Measurements from ENCODE around the gene ACOXL. TPM values are rescaled to one million over a fixed set of nuclear protein-coding genes. Genes with fewer than 3 reads are reported as not detected.
A peak's percentile ranks its signal among the peaks of the same experiment; 100 is the strongest.

Gene ACOXL
- total RNA-seq, 1 donor from 2014 or later: 0.58 TPM

DNA sequence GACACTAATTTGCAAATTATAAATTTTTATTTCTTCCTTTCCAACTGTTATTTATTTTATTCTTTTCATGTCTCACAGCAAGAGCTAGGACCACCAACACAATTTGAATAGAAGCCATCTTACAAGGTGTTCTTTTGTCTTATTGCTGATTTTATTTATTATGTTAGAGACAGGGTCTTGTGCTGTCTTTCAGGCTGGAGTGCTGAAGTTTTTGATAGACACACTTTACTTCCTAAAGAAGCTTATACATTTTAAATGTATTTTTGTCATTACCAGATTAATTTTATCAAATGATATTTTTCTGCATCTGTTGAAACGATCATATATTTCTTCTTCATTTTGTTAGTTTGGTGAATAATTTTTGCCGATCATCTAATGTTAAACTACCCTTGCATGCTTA is 258.1 kb downstream of the ACOXL start:
- no peaks in the 10 kb centered on the region for H3K36me3 ChIP-seq (ENCODE audit: control insufficient read depth, insufficient read depth, low read length)
- no peak for DNase-seq (ENCODE audit: low read depth)
- TF ChIP-seq, protein P1, sequence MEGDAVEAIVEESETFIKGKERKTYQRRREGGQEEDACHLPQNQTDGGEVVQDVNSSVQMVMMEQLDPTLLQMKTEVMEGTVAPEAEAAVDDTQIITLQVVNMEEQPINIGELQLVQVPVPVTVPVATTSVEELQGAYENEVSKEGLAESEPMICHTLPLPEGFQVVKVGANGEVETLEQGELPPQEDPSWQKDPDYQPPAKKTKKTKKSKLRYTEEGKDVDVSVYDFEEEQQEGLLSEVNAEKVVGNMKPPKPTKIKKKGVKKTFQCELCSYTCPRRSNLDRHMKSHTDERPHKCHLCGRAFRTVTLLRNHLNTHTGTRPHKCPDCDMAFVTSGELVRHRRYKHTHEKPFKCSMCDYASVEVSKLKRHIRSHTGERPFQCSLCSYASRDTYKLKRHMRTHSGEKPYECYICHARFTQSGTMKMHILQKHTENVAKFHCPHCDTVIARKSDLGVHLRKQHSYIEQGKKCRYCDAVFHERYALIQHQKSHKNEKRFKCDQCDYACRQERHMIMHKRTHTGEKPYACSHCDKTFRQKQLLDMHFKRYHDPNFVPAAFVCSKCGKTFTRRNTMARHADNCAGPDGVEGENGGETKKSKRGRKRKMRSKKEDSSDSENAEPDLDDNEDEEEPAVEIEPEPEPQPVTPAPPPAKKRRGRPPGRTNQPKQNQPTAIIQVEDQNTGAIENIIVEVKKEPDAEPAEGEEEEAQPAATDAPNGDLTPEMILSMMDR (IDR thresholded peaks at IDR 0.05; ENCODE audit: insufficient read depth, low read length, poor library complexity, severe bottlenecking): no peak
- peaks cover 2% of the 10 kb centered on the region for H3K27me3 ChIP-seq (ENCODE audit: control insufficient read depth, insufficient read depth, low read length)
- H3K4me3 ChIP-seq (ENCODE audit: low read depth, low read length): no peak overlapping the region

DNA sequence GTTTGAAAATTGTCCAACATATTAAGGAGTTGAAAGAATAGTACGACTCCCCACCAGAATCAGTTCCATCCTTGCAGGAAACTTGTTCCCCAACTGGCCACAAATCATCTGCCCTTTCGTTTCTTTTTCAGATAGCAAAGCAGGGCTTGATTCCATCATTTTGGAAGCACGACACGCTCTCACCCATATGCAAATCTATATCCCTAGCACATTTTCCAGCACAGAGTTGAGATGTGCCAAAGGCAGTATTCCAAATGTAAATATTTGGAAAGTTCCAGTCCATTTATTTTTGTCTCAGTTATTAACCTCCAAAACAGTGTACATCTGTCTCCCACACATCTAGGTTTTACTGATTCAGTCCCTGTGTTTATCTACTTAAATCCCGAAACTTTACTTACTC is 259.5 kb downstream of the ACOXL start:
- Histone ChIP-seq H3K36me3 (ENCODE audit: control insufficient read depth, insufficient read depth, low read length) (no peaks in the 10 kb centered on the region), H3K4me3 (ENCODE audit: low read depth, low read length) (no peak overlapping the region), H3K27me3 (ENCODE audit: control insufficient read depth, insufficient read depth, low read length) (no peaks in the 10 kb centered on the region)
- no peak for DNase-seq (ENCODE audit: low read depth)
- TF ChIP-seq, protein P1 (IDR thresholded peaks at IDR 0.05; ENCODE audit: insufficient read depth, low read length, poor library complexity, severe bottlenecking): no peak

GRCh38 chr2:110992886-110993285 is 260.5 kb downstream of the ACOXL start:
- TF ChIP-seq, protein P1 (IDR thresholded peaks at IDR 0.05; ENCODE audit: insufficient read depth, low read length, poor library complexity, severe bottlenecking): no peak
- H3K27me3 ChIP-seq (ENCODE audit: control insufficient read depth, insufficient read depth, low read length): no peaks in the 10 kb centered on the region
- H3K36me3 ChIP-seq (ENCODE audit: control insufficient read depth, insufficient read depth, low read length): no peaks in the 10 kb centered on the region
- H3K4me3 ChIP-seq (ENCODE audit: low read depth, low read length): no peak overlapping the region
- DNase-seq (ENCODE audit: low read depth): no peak

- TF ChIP-seq, protein P1 (IDR thresholded peaks at IDR 0.05; ENCODE audit: insufficient read depth, low read length, poor library complexity, severe bottlenecking): no peak
- Histone ChIP-seq H3K4me3 (ENCODE audit: low read depth, low read length) (no peak overlapping the region), H3K27me3 (ENCODE audit: control insufficient read depth, insufficient read depth, low read length) (no peaks in the 10 kb centered on the region), H3K36me3 (ENCODE audit: control insufficient read depth, insufficient read depth, low read length) (no peaks in the 10 kb centered on the region)
- peak; percentile 58 for DNase-seq (ENCODE audit: low read depth)
These were observed 261.3 kb downstream of the ACOXL start for GRCh38 chr2:110993557-110994231.

- Histone ChIP-seq H3K27me3 (ENCODE audit: control insufficient read depth, insufficient read depth, low read length) (no peaks in the 10 kb centered on the region), H3K4me3 (ENCODE audit: low read depth, low read length) (no peak overlapping the region), H3K36me3 (ENCODE audit: control insufficient read depth, insufficient read depth, low read length) (no peaks in the 10 kb centered on the region)
- TF ChIP-seq, protein P1 (IDR thresholded peaks at IDR 0.05; ENCODE audit: insufficient read depth, low read length, poor library complexity, severe bottlenecking): no peak
- DNase-seq (ENCODE audit: low read depth): no peak
These were observed 262.0 kb downstream of the ACOXL start for GRCh38 chr2:110994250-110994961.

All from kidney epithelial cell (primary cell).